HG02763 (cell line): Measurements from ENCODE around the gene MUSTN1.

ENCODE experiments used
- ATAC-seq: cut with Tn5 transposase; IDR thresholded peaks from one replicate; pipeline ENCODE4 v1.9.1; 2021; ENCODE audit warnings: mild to moderate bottlenecking, moderate library complexity; ENCODE audit not compliant: unreplicated experiment

The MUSTN1 gene

DNA sequence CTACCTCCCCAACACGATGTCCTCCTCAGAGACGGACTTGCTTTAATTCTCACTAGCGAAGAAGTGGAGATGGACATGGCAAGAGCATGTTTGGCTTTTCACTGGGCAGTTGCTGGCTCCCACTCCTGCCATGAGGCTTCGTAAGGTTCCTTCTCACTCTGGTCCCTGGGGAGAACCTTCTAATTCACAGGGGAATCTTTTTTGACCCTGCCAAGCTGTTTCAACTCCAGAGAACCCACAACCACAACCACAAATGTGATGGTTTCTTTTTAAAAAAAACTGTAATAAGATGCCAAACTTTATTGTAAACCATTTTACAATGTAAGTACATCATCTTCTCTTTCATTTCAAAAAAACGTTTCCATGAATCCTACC lies 1.6 kb upstream of the MUSTN1 start:
- no peak for ATAC-seq

DNA sequence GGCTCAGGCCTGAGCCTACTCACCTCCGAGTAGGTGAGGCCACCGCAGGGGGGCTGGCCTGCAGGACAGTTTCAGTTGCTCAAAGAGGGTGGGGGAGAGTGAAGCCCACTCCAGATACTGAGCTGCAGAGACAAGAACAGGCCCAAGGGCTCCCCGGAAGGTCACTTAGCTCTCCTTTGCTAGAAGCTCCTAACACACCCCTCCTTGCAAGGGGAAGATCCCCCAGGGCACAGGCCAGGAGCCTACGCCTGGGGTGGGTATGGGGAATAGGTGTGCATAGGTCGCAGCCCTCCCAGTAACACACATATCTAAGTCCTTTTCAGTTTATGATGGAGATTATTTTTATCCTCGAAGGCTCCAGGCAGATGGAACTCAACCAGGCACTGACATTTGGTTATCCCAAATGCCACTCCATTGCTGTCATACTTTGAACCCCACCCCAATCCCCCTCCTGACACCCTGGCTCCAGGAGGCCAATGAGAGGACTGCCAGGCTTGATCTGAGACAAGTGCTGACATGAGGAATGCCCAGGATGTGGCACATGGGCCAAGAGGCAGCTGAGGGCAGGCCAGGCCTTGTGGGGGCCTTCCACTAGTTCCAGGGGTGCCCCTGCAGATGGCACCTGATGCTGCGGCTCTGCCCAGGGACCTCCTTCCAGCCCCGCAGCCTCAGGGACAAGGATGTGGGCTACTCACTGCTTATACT lies 1.1 kb upstream of the MUSTN1 start:
- ATAC-seq: no peak

DNA sequence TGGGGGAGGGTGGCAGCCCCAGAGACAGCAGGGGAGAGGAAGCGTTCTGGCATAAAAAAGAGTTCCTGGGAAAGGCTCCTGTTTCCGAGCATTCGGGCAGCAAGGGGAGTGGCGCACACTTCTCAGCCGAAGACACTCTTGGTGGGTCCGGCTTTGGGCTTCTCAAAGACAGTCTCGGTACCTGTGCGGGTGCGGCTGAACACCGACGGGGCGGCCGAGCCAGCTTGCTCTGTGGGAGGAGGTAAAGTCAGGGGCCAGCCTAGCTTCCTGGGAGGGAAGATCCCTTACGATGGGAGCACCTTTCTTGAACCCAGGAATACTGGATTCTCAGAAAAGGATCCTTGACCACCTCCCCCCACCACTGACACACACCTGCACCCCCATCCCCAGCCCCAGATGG lies 1.6 kb downstream of the MUSTN1 start:
- no peak for ATAC-seq

DNA sequence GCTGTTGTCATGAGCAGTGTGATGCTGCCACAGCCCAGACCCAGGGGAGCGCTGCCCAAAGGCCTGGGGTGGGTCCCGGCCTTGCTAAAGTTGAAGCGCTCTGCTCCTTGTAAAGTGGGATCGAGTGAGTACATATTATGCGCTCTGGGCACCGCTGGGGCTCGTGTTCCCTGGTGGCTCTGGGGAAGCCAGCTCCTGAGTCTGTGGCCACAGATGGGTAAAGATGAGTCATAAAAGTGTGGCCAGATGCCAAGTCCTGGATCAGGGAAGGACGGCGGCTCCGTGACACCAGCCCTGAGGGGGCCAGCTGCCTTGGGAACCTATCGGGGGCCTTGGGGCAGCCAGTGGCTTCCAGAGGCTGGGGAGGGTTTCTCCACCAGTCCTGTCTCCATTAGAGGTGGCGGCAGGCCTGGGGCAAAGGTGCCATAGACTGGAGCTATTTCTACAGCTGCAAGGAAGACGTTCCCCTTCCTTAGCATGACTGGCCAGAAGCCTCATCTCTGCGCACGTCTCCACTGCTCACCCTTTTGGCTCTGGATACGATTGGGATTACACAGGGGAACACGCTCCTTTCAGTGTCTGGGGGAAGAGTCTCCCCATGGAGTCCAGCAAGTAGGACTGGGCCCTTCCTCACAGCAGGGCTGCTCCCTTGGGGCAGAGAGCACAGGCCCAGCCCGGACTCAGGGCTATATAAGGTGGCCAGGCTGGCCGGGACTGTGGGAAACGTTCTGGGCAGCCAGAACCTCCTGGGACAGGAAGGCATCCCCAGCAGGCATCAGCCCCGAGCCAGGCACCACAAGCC lies 3.1 kb downstream of the MUSTN1 start:
- ATAC-seq: no peak

DNA sequence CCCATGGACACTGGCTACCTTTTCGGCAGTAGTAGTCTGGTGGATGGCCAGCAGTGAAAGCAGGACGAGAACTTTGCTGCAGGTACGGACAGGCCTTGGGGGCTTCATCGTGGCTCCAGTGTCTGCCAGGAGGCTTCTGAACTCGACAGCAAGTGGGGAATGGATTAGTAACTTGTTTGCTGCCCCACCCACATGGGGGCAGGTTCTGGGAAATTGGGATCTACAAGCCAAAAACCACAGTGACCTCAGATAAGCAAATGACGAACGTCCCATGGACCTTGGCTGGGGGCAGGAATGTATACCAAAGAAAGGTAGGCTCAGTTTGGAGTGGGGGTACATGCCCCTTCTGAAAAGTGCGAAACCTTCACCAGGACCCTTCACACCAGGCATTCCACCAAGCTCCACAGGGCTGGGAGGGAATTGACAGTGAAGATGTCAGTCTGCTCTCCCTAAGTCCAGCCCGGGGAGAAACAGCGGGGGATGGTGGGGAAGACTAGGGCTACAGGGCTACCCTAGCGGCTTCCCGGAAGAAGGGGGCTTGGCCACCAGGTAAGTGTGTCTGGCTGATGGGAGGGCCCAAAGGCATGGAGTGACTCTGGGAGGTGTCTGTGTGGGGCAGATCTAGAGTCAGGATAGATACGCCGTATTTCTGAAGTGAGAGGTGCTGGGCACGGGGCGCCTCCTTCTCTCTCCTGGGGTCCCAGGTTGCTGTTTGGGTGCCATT lies 4.1 kb downstream of the MUSTN1 start, which contains the start of gene ITIH4:
ITIH4 (minus strand) TSS at position 138 of the 724 bp plus-strand sequence; CDS start at position 108, 30 bp downstream.
- ATAC-seq: no peak

DNA sequence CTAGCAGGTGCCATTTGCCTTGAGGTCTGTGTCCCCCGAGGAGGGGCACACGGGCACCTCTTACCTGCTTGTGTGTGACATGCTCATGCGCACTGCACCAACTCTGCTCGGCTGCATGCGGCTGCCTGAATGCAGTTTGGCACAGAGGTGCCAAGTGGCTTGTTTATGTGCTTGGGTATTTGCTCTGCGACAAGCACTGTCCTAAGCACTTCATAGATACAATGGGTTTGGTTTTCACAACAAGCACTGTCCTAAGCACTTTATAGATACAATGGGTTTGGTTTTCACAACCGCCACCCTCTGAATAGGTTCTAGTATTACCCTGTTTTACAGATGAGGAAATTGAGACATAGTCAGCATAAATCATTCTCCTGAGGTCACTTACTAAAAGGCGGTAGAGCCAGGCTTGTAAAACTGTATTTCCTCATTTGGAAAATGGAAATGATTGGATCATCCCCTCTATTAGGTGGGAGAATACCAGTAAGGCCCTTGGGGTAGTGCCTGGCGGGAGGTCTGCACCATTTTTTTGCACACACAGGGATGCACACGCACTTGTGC lies 4.8 kb downstream of the MUSTN1 start:
- no peak for ATAC-seq

DNA sequence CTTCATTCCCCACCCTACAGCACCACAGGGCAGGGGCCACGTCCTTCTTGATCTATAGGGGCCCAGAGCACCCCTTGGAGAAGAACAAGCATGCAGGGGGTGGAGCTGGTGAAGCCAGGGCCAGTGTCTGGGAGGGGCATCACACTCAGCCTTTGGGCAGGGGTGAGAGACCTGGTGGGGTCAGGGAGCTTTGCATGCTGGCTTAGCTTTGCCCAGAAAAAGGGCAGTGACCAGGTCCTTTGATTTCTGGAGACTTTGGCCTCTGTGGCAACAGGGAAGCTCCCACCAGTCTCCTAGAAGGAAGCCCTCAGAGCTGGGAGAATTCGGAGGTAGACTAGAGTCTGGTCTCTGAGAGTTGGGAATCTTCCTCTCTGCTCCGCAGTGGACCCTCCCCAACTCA lies 5.3 kb downstream of the MUSTN1 start:
- no peak for ATAC-seq

DNA sequence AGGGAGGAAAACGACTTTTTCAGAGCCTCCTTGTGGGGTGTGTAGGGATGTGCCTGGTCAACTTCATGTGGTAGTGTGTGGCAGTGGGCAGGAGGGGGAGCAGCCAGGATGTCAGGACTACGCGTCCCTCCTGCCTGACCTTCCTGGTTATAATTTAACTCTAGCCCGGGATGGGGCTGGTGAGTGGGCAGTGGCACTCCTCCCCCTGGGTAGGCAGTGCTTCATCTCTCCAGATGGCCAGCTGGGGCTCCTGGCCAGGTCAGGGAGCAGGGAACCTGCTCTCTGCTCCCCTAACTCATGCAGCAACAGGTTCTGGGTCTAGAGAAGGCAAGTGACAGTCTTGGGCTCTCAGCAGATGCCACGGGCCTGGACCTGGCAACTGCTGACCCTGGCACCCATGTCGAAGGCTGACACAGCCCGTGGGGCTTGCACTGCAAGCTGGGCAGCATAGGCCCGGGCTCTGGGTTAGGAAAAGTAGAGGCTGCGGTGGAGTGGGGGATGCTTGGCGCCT lies 6.9 kb downstream of the MUSTN1 start:
- ATAC-seq: no peak

DNA sequence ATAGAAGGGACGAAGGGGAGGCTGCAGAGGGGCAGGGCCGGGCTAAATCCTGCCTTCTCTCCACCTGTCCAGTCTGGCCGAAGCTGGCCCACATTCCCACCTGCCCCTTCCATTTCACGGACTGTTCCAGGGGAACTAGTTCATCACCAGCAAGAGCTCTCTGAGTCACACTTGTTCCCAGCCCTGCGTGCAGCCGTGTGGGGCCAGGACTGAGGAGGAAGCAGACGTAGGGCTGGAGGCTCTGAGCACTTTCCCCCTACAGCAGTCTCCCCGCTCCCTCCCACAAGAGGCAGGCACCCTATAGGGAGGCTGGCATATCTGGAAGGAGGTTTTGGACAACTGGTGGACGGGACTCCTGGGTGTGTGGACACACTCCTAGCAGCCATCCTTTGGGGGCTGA lies 7.4 kb downstream of the MUSTN1 start:
- no peak for ATAC-seq

DNA sequence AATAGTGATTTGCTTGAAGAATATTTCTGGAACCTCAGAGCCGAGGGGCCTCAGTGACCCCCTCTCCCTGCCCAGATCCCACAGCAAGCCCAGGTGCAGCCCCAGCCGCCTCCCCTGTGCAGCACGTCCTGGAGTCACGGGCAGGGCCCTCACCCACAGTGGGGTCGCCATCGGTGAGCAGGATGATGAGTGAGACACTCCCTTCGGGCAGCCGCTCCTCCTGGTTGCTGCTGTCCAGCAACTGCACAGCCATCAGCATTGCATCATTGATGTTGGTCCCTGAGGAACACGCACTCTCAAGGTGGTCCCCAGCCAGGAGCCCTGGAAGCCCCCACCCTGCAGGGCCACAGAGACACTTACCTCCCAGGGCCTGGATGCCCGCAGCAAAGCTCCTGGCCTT lies 10.8 kb downstream of the MUSTN1 start:
- no peak for ATAC-seq

DNA sequence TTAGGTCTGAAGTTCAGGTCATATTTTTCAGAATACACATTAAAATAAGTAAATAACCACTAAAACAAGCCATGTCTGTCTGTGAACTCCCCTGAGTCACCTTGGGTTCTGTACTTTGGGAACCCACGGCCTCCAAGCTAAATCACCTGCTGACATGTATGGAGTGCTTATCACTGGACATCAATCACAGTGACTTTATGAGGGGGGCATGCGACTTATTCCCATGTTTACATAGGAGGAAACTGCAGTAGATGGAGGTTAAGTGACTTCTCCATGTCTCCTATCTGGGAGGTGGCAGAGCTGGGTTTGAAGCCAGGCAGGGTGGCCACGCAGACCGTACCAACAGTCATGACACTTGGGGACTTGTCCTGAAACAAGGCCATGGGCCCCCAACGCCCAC lies 12.5 kb downstream of the MUSTN1 start:
- no peak for ATAC-seq

DNA sequence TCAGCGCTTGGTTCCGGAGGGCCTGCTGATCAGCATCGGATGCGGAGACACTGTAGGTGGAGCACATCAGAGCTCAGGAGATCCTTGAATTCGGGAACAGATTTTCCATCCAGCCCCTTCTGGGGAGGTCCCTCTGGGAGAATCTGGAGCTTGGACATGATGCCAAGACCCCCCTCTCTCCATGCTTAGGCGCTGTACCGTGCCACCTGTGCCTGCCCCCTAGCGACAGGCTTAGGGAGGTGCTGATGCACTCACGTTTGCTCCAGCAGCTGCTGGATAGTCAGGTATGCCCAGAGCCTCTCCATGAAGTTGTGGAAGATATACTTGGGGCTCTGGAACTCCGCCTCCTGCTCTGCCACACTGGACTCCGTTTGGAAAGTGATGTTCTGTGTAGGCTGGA lies 14.1 kb downstream of the MUSTN1 start:
- no peak for ATAC-seq

DNA sequence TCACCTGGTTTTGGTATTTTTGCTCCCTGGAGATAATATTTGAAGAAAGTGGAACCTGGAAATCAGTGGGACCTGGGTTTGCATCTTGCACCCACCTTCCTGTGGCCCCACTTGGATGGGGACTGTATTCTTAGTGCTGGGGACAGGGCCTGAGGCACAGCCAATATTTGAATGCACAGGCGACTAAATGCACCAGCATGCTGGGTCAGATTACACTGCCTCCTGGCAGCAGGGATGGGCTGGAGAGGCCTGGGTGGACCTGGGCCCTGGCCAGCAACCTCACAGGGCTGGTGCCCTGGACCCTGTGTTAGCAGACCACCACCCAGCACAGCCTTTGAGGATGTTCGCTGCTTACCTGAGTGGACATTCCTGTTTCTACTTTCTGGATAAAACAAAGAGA lies 14.9 kb downstream of the MUSTN1 start:
- ATAC-seq: no peak

DNA sequence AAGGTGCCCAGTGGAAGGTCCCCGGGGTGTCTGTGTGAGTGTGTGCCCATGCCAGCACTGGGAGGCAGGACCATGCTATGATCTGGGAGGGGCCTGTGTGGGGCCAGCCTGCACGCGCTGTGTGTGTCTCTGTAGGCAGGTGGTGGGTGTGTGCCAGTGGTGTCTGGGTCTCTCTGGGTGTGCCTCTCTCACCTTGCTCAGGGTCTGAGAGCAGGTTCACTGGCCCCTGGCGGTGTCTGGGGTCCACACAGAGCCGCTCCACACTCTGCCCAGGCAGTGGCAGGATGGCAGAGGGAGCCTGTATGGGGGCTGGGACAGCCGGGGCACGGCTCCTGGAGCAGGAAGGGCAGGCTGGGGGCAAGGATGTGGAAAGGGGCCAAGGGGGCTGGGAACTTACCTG lies 17.0 kb downstream of the MUSTN1 start:
- ATAC-seq: no peak

DNA sequence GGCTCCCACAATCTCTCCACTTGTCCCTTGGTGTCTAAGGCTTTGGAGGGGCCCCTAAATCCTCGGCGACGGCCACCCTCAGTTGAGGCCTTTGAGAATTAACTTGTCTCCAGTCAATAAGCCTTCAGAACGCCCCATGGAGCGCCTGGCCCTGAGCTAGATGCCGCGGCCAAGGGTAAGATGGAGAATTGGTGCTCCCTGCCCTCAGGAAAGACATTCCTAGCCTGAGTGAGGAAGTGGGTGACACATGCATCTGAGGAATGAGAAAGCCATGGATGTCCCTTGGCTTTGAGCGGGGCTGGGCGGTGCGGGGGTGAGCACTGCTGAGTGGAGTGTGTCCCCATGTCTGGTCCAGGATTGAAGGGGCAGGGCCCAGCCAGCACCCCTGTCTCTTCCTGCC lies 17.6 kb downstream of the MUSTN1 start:
- no peak for ATAC-seq

DNA sequence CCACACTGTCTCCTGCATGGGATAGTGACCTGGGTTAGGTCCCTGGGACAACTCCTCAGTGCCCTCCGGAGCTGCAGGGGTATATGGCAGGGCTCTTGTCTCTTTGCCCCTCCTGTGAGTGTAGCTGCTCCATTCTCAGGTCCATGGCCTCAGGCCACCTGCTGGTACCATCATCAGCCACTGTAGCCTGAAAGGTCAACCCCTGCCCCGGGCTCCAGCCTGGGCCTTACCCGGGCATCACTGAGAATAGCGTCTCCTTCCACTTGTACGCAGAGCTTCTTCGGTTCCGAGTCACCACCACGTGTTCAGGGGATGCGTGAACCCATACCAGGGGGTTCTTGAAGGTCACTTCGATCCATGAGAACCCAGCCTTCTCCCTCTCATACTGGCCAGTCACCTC lies 18.2 kb downstream of the MUSTN1 start:
- ATAC-seq: no peak

DNA sequence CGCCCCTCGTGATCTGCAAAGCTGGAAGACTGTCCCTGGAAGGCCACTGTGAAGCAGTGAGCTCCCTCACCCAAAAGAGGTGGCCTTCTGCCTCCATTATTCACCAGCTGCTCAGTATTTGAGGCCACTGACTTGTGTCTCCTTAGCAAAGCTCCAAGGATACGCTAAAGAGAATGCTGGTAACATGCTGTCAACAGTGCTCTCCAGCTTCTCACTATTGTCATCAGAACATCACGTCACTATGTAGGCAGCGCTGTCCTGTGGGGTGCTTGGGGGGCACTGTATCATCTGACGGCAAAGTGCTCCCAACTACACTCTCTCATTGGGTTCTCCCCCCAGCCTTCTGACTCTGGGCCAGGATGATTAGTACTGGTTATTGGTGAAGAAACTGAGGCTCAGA lies 18.6 kb downstream of the MUSTN1 start:
- ATAC-seq: no peak

DNA sequence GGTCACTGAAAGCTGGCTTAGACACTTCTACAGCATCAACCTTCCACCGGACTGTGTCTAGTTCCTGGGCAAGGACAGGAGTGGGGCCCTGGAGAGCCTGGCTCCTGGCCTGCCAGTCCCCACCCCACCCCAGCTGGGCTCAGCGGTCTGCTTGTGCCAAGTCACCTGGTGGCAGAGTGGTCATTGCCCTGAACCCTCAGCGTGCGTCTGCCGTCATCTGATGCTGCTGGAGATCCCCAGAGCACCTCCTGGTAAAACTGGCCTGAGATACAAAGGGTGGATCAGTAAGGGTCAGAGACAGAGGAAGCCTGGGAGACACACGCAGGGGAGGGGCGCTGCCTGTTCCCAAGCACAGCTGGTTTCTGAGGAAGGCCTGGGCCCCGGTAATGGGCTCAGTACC lies 21.0 kb downstream of the MUSTN1 start:
- ATAC-seq: no peak

DNA sequence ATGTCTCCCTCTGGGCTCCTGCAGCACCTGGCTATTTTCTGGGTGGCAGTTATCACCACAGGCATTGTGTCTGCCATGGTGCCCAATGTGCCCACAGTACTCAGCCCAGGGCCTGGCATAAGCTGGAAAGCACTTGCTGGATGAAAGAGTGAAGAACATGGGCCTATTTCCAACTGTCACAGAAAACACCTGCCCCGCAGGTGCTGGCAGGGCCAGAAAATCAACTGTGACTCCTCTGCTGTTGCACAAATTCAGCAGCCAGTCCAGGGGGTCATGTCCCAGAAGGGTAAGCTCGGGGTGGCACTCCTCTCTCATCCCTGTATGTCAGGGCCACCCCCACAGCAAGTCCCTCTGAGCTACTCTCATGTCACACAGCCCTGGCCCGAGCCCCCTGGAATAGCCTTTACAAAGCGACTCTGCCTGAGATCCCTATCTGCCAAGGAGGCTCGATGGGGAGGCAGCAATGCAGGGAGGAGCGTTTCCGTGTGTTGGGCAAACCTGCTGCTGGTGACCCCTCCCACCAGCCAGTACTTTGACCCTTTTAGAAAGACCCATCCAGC lies 23.3 kb downstream of the MUSTN1 start:
- ATAC-seq: no peak

DNA sequence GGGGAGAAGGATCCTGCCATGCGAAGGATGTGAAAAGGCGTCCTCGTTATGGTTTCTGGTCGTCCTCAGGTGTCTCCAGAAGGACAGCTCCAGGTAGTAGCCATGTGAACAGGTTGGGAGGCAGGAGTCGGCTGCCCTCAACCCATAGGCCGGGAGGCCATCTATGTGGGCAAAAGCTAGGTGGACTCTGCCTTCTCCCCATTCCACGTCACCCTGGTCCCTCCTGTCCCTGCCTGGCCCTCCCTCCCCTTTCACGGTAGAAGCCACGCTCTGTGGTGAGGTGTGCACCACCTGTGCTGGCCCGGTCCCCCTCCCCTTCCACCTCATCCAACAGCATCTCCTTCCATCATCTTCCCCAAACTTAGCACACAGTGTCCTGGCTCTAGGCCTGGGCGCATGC lies 23.9 kb downstream of the MUSTN1 start:
- no peak for ATAC-seq
